DMS 273 (cell line): Measurements from ENCODE around the gene NMU.
"Not testable (repeated sequence)": the region's sequence is repeated elsewhere in the genome, so short reads cannot be mapped to it uniquely, and the experiment has no call there.

Source experiments
- DNase-seq: peaks from one replicate; lab custom pipeline; 2025; ENCODE audit not compliant: unreplicated experiment; lab: John Stamatoyannopoulos, UW

NMU gene

GRCh38 chr4:55568905-55569504, 67.1 kb downstream of the NMU start:
- DNase-seq, result no peak

GRCh38 chr4:55561889-55562288, 74.2 kb downstream of the NMU start:
- DNase-seq, result no peak

GRCh38 chr4:55560096-55560495, 76.0 kb downstream of the NMU start:
- no peak for DNase-seq

GRCh38 chr4:55554453-55555030, 81.6 kb downstream of the NMU start:
- DNase-seq, result peak; percentile 11

- DNase-seq, result peak; percentile 61
Observed at GRCh38 chr4:55553441-55554201, 82.5 kb downstream of the NMU start.

GRCh38 chr4:55551964-55552363, 84.1 kb downstream of the NMU start:
- DNase-seq, result not testable (repeated sequence)

- DNase-seq, result no peak
Observed at GRCh38 chr4:55549888-55550287, 86.2 kb downstream of the NMU start.

GRCh38 chr4:55547918-55548317, 88.2 kb downstream of the NMU start:
- DNase-seq, result no peak

GRCh38 chr4:55547466-55547770, 88.7 kb downstream of the NMU start:
- no peak for DNase-seq

GRCh38 chr4:55546756-55547465, 89.2 kb downstream of the NMU start, which contains the start of gene CLOCK:
Gene CLOCK, minus strand, starts transcription at chr4:55546909. Its CDS starts 64,124 bp downstream, at chr4:55482785.
- peak; percentile 94 for DNase-seq

GRCh38 chr4:55546506-55546755, 89.7 kb downstream of the NMU start:
- no peak for DNase-seq

GRCh38 chr4:55545641-55546505, 90.2 kb downstream of the NMU start:
- peak; percentile 87 for DNase-seq
